Thyroid gland (tissue), 4 donors: ENCODE data around the gene CCDC60.

Experiments used
- CTCF ChIP-seq, 6 experiments: fragments of 200-600 bp in 3 of 6; fragments of 450-650 bp in 3 of 6; sonication (generic) in 3 of 6; IDR thresholded peaks; one replicate each; pipeline ENCODE4 v1.5.1; 2016 to 2019; ENCODE audit warnings: antibody characterized with exemption in 6 of 6, mild to moderate bottlenecking in 2 of 6, inconsistent platforms in 1 of 6, moderate library complexity in 1 of 6
- POLR2A ChIP-seq, 2 donors: fragments of 450-650 bp; IDR thresholded peaks; one replicate each; pipeline ENCODE4 v1.6.1; 2017; ENCODE audit warnings: antibody characterized with exemption in 2 of 2, mild to moderate bottlenecking in 2 of 2, moderate library complexity in 1 of 2

GRCh38 chr12:119412811-119413794 is 78.6 kb downstream of the CCDC60 start:
- TF ChIP-seq CTCF (IDR thresholded peaks at IDR 0.05) (peak; percentile 60 to 90 (median 80)), POLR2A (IDR thresholded peaks at IDR 0.05) (no peak)
